Body of pancreas (tissue), 4 donors: Measurements from ENCODE around the gene HLF.

ENCODE experiments used
- CTCF ChIP-seq, 7 experiments: fragments of 450-650 bp in 4 of 7; fragments of 200-600 bp in 3 of 7; sonication (generic) in 3 of 7; IDR thresholded peaks; one replicate each; pipeline ENCODE4 v1.5.1; 2016 to 2019; ENCODE audit warnings: antibody characterized with exemption in 7 of 7
- POLR2A ChIP-seq, 3 donors: fragments of 450-650 bp; IDR thresholded peaks; one replicate each; pipeline ENCODE4 v1.6.1; 2016; ENCODE audit warnings: antibody characterized with exemption in 3 of 3, mild to moderate bottlenecking in 2 of 3

GRCh38 chr17:55266051-55266957, 1.5 kb downstream of the HLF start:
- no peak for TF ChIP-seq CTCF (IDR thresholded peaks at IDR 0.05)
- TF ChIP-seq POLR2A (IDR thresholded peaks at IDR 0.05), result no peak
